ENCODE data around the gene SDK1.

- TF ChIP-seq CTCF (IDR thresholded peaks at IDR 0.05) (no peak), POLR2A (IDR thresholded peaks at IDR 0.05) (no peak)
Observed at GRCh38 chr7:4025210-4025609, 724.2 kb downstream of the SDK1 start.

Data from body of pancreas (tissue), 4 donors.